K562 (cell line): ENCODE measurements around the gene MATN1. TPM values are rescaled to one million over a fixed set of nuclear protein-coding genes. Genes with fewer than 3 reads are reported as not detected.

Experiments
- ETV1 ChIP-seq: fragments of 450-650 bp; conservative IDR thresholded peaks from 2 replicates; pipeline ENCODE4 v1.6.1; 2016; ENCODE audit warnings: missing genetic modification characterization, control low read depth, low read depth, missing compliant biosample characterization
- GTF2E2 ChIP-seq: fragments of 200-800 bp; sonication (Bioruptor generic); IDR thresholded peaks from 2 replicates; pipeline ENCODE4 v1.6.1; 2016; ENCODE audit warnings: missing genetic modification characterization, missing compliant biosample characterization
- HDAC2 ChIP-seq: fragments of 450-650 bp; IDR thresholded peaks from 2 replicates; pipeline ENCODE4 v1.6.1; 2016; ENCODE audit warnings: mild to moderate bottlenecking
- HDGF ChIP-seq: fragments of 450-650 bp; IDR thresholded peaks from 2 replicates; pipeline ENCODE4 v1.6.1; 2016
- NR1H2 ChIP-seq: sonication (generic); formaldehyde crosslinking; IDR thresholded peaks from 2 replicates; pipeline ENCODE4 v1.4.0; 2020; ENCODE audit warnings: mild to moderate bottlenecking, missing genetic modification reagents
- PCBP2 ChIP-seq: fragments of 200-400 bp; formaldehyde crosslinking; IDR thresholded peaks from 2 replicates; pipeline ENCODE4 v1.6.1; 2018; ENCODE audit warnings: low read length, low read depth, mild to moderate bottlenecking, moderate library complexity; ENCODE audit not compliant: poor library complexity, severe bottlenecking
- SIX5 ChIP-seq, 2 experiments: IDR thresholded peaks; 2 replicates each; pipeline ENCODE4 v1.6.1; 2011; ENCODE audit warnings: low read length in 2 of 2, borderline replicate concordance in 1 of 2, low read depth in 1 of 2, mild to moderate bottlenecking in 1 of 2, moderate library complexity in 1 of 2; ENCODE audit not compliant: insufficient read depth in 1 of 2
- SMAD1 ChIP-seq: fragments of 150-350 bp; IDR thresholded peaks from 2 replicates; pipeline ENCODE4 v1.6.1; 2014; ENCODE audit warnings: low read length, low read depth; ENCODE audit not compliant: partially characterized antibody
- ZKSCAN3 ChIP-seq: fragments of 250-450 bp; sonication (Bioruptor Pico); IDR thresholded peaks from 2 replicates; pipeline ENCODE4 v1.4.0; 2020
- ZNF586 ChIP-seq: fragments of 450-650 bp; formaldehyde crosslinking; conservative IDR thresholded peaks from 2 replicates; pipeline ENCODE4 v1.4.0; 2020; ENCODE audit warnings: mild to moderate bottlenecking, moderate library complexity
- ZNF668 ChIP-seq: fragments of 250-450 bp; sonication (Bioruptor Pico); IDR thresholded peaks from 2 replicates; pipeline ENCODE4 v1.8.0; 2022; ENCODE audit warnings: mild to moderate bottlenecking, inconsistent platforms
- ZNF764 ChIP-seq: fragments of 250-450 bp; sonication (Bioruptor Pico); IDR thresholded peaks from 2 replicates; pipeline ENCODE4 v1.4.0; 2020; ENCODE audit warnings: low read depth, mild to moderate bottlenecking, moderate library complexity
- polyA plus RNA-seq, 8 experiments: library from polyadenylated mRNA; depleted of rRNA in 4 of 8; stranded (reverse) in 5 of 8; unstranded in 3 of 8; fragments of >200 nt; fragmentation: Nextera tagmentation in 2 of 8; fragmentation: Illumina TruSeq in 1 of 8; extraction: Ambion mirVana in 2 of 8; extraction: Trizol in 1 of 8; gene quantifications; 2 replicates each; pipeline versions ENCODE4 v1.2.1 to v1.2.3, GENCODE V29; 2011 to 2014; ENCODE audit warnings: inconsistent platforms in 1 of 8, missing spikeins in 1 of 8
- total RNA-seq, 7 experiments: library from RNA; depleted of rRNA in 6 of 7; stranded (reverse); fragments of >200 nt in 6 of 7; fragmentation: Illumina TruSeq in 2 of 7; extraction: Trizol in 2 of 7; gene quantifications; 2 replicates each; pipeline versions ENCODE4 v1.2.1 to v1.2.3, GENCODE V29; 2011 to 2021; ENCODE audit warnings: low replicate concordance in 1 of 7
- TF ChIP-seq, protein P1 (sequence below), 2 experiments: fragments of 200-800 bp in 1 of 2; sonication (Bioruptor generic) in 1 of 2; sonication (generic) in 1 of 2; formaldehyde crosslinking in 1 of 2; IDR thresholded peaks in 1 of 2; conservative IDR thresholded peaks in 1 of 2; 2 replicates each; pipeline versions ENCODE4 v1.5.0 to v1.6.1; 2016 to 2020; ENCODE audit warnings: missing compliant biosample characterization in 1 of 2, missing genetic modification characterization in 1 of 2, missing genetic modification reagents in 1 of 2
- TF ChIP-seq, protein P2 (sequence below): fragments of 450-650 bp; formaldehyde crosslinking; IDR thresholded peaks from 2 replicates; pipeline ENCODE4 v1.4.0; 2022; ENCODE audit warnings: missing genetic modification characterization
- TF ChIP-seq, protein P3 (sequence below): fragments of 450-650 bp; conservative IDR thresholded peaks from 2 replicates; pipeline ENCODE4 v1.6.1; 2016; ENCODE audit warnings: missing genetic modification characterization, low read depth, mild to moderate bottlenecking, control low read depth, missing compliant biosample characterization
- TF ChIP-seq, protein P4 (sequence below): fragments of 200-800 bp; sonication (Bioruptor generic); IDR thresholded peaks from 2 replicates; pipeline ENCODE4 v1.6.1; 2016; ENCODE audit warnings: missing genetic modification characterization, missing compliant biosample characterization

The MATN1 gene
- total and polyA plus RNA-seq, 9 of the 15 experiments (the other 6 are each of a cell fraction or from before 2014, with no cell fraction given), result 0.10 to 2.3 (median 1.2) TPM

DNA sequence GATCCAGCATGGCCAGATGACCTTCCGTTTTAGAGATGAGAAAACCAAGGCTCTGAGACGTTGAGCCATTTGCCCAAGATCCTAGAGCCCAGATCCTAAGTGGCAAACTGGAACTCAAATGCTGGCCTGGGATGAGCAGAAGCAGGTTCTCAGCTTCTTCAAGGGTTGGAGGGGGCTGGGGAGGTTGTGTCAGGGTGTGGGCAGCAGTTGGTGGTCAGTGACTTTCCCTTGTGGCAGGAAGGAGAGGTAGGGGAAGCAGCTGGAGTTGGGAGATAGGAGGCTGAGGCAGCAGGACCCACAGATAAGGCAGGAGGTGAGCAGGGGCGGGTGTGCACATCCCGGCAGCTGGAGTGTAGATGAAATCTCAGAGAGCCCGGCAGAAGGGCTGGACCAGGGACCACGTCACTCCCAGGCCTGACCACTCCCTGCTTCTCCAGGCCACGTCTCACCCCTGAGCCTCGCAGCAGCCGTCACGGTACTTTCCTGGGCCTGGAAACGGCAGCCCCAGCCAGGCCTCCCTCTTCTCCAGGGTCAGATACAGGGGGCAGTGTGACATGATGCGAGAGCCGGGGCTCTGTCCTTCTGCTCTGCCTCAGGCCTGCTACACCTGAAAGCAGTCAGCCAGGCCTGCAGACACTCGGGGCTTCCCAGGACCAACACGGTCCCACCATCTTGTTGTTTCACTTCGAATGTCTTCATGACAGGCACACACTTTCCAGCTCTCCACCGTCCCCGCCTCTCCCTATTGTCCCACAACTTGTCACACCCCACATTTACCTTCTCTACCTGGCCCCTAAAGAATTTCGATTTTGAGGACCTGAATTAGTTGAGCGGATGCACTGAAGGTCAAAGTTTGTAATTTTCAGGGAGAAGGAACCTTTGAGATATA lies 45.7 kb upstream of the MATN1 start (continued):
- TF ChIP-seq, protein P1, sequence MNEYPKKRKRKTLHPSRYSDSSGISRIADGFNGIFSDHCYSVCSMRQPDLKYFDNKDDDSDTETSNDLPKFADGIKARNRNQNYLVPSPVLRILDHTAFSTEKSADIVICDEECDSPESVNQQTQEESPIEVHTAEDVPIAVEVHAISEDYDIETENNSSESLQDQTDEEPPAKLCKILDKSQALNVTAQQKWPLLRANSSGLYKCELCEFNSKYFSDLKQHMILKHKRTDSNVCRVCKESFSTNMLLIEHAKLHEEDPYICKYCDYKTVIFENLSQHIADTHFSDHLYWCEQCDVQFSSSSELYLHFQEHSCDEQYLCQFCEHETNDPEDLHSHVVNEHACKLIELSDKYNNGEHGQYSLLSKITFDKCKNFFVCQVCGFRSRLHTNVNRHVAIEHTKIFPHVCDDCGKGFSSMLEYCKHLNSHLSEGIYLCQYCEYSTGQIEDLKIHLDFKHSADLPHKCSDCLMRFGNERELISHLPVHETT (CRISPR knock-in tag; conservative IDR thresholded peaks at IDR 0.05 in 1 of 2, IDR thresholded peaks at IDR 0.05 in 1 of 2), result peak in 1 of 2 experiments; percentile 98; a peak in 2 of 4 replicates
- TF ChIP-seq GTF2E2 (tag) (peak; percentile 94), SIX5 (IDR thresholded peaks at IDR 0.05; ENCODE audit: borderline replicate concordance in 1 of 2, insufficient read depth in 1 of 2, low read depth in 1 of 2, low read length in 2 of 2) (no peak), ETV1 (peak; percentile 100), ZKSCAN3 (CRISPR knock-in tag) (no peak), HDGF (peak; percentile 99), NR1H2 (CRISPR knock-in tag) (0 out of 2 replicates have a peak, but pooled peaks have one; percentile 12), ZNF586 (CRISPR knock-in tag) (no peak), HDAC2 (peak; percentile 99), SMAD1 (peak; percentile 98), PCBP2 (no peak), ZNF668 (CRISPR knock-in tag) (peak; percentile 89), ZNF764 (no peak)
- TF ChIP-seq, protein P2, sequence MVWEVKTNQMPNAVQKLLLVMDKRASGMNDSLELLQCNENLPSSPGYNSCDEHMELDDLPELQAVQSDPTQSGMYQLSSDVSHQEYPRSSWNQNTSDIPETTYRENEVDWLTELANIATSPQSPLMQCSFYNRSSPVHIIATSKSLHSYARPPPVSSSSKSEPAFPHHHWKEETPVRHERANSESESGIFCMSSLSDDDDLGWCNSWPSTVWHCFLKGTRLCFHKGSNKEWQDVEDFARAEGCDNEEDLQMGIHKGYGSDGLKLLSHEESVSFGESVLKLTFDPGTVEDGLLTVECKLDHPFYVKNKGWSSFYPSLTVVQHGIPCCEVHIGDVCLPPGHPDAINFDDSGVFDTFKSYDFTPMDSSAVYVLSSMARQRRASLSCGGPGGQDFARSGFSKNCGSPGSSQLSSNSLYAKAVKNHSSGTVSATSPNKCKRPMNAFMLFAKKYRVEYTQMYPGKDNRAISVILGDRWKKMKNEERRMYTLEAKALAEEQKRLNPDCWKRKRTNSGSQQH (CRISPR knock-in tag), result peak; percentile 99
- TF ChIP-seq, protein P3, sequence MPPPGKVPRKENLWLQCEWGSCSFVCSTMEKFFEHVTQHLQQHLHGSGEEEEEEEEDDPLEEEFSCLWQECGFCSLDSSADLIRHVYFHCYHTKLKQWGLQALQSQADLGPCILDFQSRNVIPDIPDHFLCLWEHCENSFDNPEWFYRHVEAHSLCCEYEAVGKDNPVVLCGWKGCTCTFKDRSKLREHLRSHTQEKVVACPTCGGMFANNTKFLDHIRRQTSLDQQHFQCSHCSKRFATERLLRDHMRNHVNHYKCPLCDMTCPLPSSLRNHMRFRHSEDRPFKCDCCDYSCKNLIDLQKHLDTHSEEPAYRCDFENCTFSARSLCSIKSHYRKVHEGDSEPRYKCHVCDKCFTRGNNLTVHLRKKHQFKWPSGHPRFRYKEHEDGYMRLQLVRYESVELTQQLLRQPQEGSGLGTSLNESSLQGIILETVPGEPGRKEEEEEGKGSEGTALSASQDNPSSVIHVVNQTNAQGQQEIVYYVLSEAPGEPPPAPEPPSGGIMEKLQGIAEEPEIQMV (tag), result peak; percentile 40; the same call in 1 of the 2 replicates
- TF ChIP-seq, protein P4, sequence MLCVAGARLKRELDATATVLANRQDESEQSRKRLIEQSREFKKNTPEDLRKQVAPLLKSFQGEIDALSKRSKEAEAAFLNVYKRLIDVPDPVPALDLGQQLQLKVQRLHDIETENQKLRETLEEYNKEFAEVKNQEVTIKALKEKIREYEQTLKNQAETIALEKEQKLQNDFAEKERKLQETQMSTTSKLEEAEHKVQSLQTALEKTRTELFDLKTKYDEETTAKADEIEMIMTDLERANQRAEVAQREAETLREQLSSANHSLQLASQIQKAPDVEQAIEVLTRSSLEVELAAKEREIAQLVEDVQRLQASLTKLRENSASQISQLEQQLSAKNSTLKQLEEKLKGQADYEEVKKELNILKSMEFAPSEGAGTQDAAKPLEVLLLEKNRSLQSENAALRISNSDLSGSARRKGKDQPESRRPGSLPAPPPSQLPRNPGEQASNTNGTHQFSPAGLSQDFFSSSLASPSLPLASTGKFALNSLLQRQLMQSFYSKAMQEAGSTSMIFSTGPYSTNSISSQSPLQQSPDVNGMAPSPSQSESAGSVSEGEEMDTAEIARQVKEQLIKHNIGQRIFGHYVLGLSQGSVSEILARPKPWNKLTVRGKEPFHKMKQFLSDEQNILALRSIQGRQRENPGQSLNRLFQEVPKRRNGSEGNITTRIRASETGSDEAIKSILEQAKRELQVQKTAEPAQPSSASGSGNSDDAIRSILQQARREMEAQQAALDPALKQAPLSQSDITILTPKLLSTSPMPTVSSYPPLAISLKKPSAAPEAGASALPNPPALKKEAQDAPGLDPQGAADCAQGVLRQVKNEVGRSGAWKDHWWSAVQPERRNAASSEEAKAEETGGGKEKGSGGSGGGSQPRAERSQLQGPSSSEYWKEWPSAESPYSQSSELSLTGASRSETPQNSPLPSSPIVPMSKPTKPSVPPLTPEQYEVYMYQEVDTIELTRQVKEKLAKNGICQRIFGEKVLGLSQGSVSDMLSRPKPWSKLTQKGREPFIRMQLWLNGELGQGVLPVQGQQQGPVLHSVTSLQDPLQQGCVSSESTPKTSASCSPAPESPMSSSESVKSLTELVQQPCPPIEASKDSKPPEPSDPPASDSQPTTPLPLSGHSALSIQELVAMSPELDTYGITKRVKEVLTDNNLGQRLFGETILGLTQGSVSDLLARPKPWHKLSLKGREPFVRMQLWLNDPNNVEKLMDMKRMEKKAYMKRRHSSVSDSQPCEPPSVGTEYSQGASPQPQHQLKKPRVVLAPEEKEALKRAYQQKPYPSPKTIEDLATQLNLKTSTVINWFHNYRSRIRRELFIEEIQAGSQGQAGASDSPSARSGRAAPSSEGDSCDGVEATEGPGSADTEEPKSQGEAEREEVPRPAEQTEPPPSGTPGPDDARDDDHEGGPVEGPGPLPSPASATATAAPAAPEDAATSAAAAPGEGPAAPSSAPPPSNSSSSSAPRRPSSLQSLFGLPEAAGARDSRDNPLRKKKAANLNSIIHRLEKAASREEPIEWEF (CRISPR knock-in tag), result peak; percentile 97
